PFSK-1 (cell line): ENCODE results near the gene DUSP28.

ENCODE experiments used
- POLR2AphosphoS5 ChIP-seq: IDR thresholded peaks from 2 replicates; pipeline ENCODE4 v1.6.1; 2012; ENCODE audit warnings: low read depth, mild to moderate bottlenecking, control low read depth, low read length, moderate library complexity
- REST ChIP-seq, 2 experiments: IDR thresholded peaks; 2 replicates each; pipeline versions ENCODE4 v1.6.1 to v1.8.0; 2011 to 2012; ENCODE audit warnings: low read depth in 2 of 2, low read length in 2 of 2, control low read depth in 1 of 2, inconsistent platforms in 1 of 2, mild to moderate bottlenecking in 1 of 2, moderate library complexity in 1 of 2; ENCODE audit not compliant: insufficient read depth in 1 of 2
- SIN3A ChIP-seq: IDR thresholded peaks from 2 replicates; pipeline ENCODE4 v1.6.1; 2012; ENCODE audit warnings: mild to moderate bottlenecking, low read length, moderate library complexity, borderline replicate concordance; ENCODE audit not compliant: insufficient read depth

DNA sequence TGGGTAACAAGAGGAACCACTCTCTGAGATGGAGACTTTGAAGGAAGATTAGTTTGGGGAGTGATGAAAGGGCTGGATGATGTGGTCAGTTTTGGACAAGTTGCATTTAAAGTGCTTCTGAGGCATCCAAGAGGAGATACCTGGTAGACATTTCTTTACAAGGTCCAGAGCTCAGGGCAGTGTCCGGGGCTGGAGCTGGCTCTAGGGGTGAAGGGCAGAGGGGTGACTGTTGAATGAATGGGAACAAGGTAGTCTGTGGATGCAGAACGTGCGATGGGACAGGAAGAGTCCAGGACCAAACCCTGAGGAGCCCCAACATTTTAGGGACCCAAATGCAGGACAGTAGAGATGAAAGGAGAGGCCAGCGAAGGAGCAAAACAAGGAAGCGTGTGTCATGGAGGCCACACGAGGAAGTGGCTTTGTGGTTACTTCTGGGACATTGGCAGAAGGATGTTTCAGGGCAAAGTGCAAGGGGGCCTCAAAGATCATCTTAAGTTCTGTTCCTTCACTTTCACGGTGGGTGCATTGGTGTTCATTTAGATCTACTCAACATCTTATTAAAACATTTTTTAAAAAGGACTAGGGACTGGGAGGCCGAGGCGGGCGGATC lies 51.5 kb downstream of the DUSP28 start:
- TF ChIP-seq POLR2AphosphoS5 (no peak), REST (IDR thresholded peaks at IDR 0.05; ENCODE audit: insufficient read depth in 1 of 2, low read depth in 2 of 2, low read length in 2 of 2) (no peak), SIN3A (no peak)
